Heart left ventricle (tissue), 13 donors: ENCODE measurements around the gene KIAA1217.

ENCODE experiments used
- POLR2A ChIP-seq, 2 donors: fragments of 450-650 bp; IDR thresholded peaks; one replicate each; pipeline ENCODE4 v1.6.1; 2017; ENCODE audit warnings: antibody characterized with exemption in 2 of 2, mild to moderate bottlenecking in 2 of 2, moderate library complexity in 2 of 2
- TF ChIP-seq, protein P1 (sequence below), 12 donors: fragments of 200-600 bp; sonication (generic) in 4 of 12; IDR thresholded peaks; one replicate each; pipeline versions ENCODE4 v1.5.0 to v1.8.0; 2018 to 2022; ENCODE audit warnings: antibody characterized with exemption in 12 of 12, mild to moderate bottlenecking in 5 of 12
- donor health status: ischemic (EF 13 %, LVEDD 7.1; RV severe dilation, severe dysfunction).
- donor health status: DM: no; HTN: yes; CAD: no.
- donor health status: DM: no; HTN: no; CAD: no.
- donor health status: ischemic (EF 25% LVEDD 6.9; RV normal size, moderate dysfunction).
- donor health status: ischemic (EF 25% LVEDD 5.7; RV mildly dilated, moderate dysfunction).
- donor health status: ischemic (EF 35%, LVEDD 5.7; RV mildly dilated, moderate dysfunction).
- donor health status: nonischemic (EF 11% LVEDD 7.7; RV severe dilation, severe dysfunction).
- donor health status: DM: yes; HTN: yes; CAD: no.
- donor health status: PGD.
- donor health status: ischemic (EF 29% LVEDD 5.4; RV normal size, mild dysfunction).
- donor health status: nonischemic (EF 23%, LVEDD 6.1; RV moderate dilation, normal function).

- TF ChIP-seq, protein P1, sequence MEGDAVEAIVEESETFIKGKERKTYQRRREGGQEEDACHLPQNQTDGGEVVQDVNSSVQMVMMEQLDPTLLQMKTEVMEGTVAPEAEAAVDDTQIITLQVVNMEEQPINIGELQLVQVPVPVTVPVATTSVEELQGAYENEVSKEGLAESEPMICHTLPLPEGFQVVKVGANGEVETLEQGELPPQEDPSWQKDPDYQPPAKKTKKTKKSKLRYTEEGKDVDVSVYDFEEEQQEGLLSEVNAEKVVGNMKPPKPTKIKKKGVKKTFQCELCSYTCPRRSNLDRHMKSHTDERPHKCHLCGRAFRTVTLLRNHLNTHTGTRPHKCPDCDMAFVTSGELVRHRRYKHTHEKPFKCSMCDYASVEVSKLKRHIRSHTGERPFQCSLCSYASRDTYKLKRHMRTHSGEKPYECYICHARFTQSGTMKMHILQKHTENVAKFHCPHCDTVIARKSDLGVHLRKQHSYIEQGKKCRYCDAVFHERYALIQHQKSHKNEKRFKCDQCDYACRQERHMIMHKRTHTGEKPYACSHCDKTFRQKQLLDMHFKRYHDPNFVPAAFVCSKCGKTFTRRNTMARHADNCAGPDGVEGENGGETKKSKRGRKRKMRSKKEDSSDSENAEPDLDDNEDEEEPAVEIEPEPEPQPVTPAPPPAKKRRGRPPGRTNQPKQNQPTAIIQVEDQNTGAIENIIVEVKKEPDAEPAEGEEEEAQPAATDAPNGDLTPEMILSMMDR (IDR thresholded peaks at IDR 0.05) = no peak
- TF ChIP-seq POLR2A (IDR thresholded peaks at IDR 0.05) = no peak
These were observed 167.8 kb downstream of the KIAA1217 start for GRCh38 chr10:24376731-24377130.
